GM12873 (cell line): ENCODE measurements around the gene SP7.

Source experiments
- CTCF ChIP-seq: IDR thresholded peaks from 2 replicates; pipeline ENCODE4 v1.5.1; 2012; ENCODE audit warnings: low read depth, mild to moderate bottlenecking, moderate library complexity, low read length, control low read depth; ENCODE audit not compliant: insufficient read depth; ENCODE audit errors: missing control alignments

Gene SP7

GRCh38 chr12:53332744-53333143, 3.4 kb downstream of the SP7 start:
- no peak for TF ChIP-seq CTCF

- no peak for TF ChIP-seq CTCF
Observed at GRCh38 chr12:53330671-53331070, 5.5 kb downstream of the SP7 start.

- peak; percentile 25 for TF ChIP-seq CTCF
Observed at GRCh38 chr12:53328043-53328435, 8.1 kb downstream of the SP7 start.

- peak; percentile 33 for TF ChIP-seq CTCF
Observed at GRCh38 chr12:53327435-53328042, 8.6 kb downstream of the SP7 start.

- no peak for TF ChIP-seq CTCF
Observed at GRCh38 chr12:53326460-53327185, 9.5 kb downstream of the SP7 start.

- TF ChIP-seq CTCF, result no peak
Observed at GRCh38 chr12:53325511-53326061, 10.6 kb downstream of the SP7 start.

GRCh38 chr12:53324779-53325510, 11.2 kb downstream of the SP7 start:
- peak; percentile 65 for TF ChIP-seq CTCF
